ENCODE data around the gene MIAT.

The MIAT gene

GRCh38 chr22:26619510-26619909, 37.9 kb upstream of the MIAT start:
- H3K27ac ChIP-seq (ENCODE audit: low read length): no peak overlapping the region

GRCh38 chr22:26620197-26620596, 37.2 kb upstream of the MIAT start:
- no peak for TF ChIP-seq CTCF (IDR thresholded peaks at IDR 0.05; ENCODE audit: low read length)
- TF ChIP-seq EZH2phosphoT487 (IDR thresholded peaks at IDR 0.05; ENCODE audit: low read length): no peak
- TF ChIP-seq EZH2 (optimal IDR thresholded peaks at IDR 0.05; ENCODE audit: low read depth, low read length): no peak
- peaks cover 11% of the 10 kb centered on the region; the same call in 1 of the 2 replicates for H3K79me2 ChIP-seq (ENCODE audit: low read length)

More at GRCh38 chr22:26619510-26619909, 37.9 kb upstream of the MIAT start:
- no peaks in the 10 kb centered on the region for H3K9me3 ChIP-seq (replicated peaks; ENCODE audit: insufficient read depth, low read length)
- no peak for DNase-seq
- no peaks in the 10 kb centered on the region for H3K36me3 ChIP-seq (replicated peaks; ENCODE audit: insufficient read depth, low read length)
- H3F3A ChIP-seq (ENCODE audit: insufficient read depth, low read length): peaks cover 34% of the 10 kb centered on the region
- peaks cover 42% of the 10 kb centered on the region for H3K4me1 ChIP-seq (ENCODE audit: low read length)
- no peak for TF ChIP-seq EZH2 (optimal IDR thresholded peaks at IDR 0.05; ENCODE audit: low read depth, low read length)
- TF ChIP-seq CTCF (IDR thresholded peaks at IDR 0.05; ENCODE audit: low read length): no peak
- no peak for TF ChIP-seq EZH2phosphoT487 (IDR thresholded peaks at IDR 0.05; ENCODE audit: low read length)
- H2AFZ ChIP-seq (ENCODE audit: low read length): no peak overlapping the region
- no peaks in the 10 kb centered on the region for H4K20me1 ChIP-seq (ENCODE audit: insufficient read depth, low read length)
- H3K4me2 ChIP-seq (ENCODE audit: low read depth, low read length): no peak overlapping the region
- H3K27me3 ChIP-seq (replicated peaks; ENCODE audit: insufficient read depth, low read length): no peaks in the 10 kb centered on the region
- H3K9ac ChIP-seq (ENCODE audit: low read length): no peak overlapping the region
- H3K9me2 ChIP-seq (replicated peaks; ENCODE audit: insufficient read depth, low read length): no peaks in the 10 kb centered on the region
- peaks cover 11% of the 10 kb centered on the region; the same call in 1 of the 2 replicates for H3K79me2 ChIP-seq (ENCODE audit: low read length)
- no peak overlapping the region for H3K4me3 ChIP-seq (ENCODE audit: low read length)

GRCh38 chr22:26621663-26622062, 35.7 kb upstream of the MIAT start, which contains the start of gene CRYBA4:
TSS of gene CRYBA4 (plus strand) at chr22:26621963. CDS start at chr22:26622597, 634 bp downstream.
- no peak within 1 kb of the TSS for H3K4me3 ChIP-seq (ENCODE audit: low read length)
- peaks cover 21% of the 10 kb centered on the region for H3F3A ChIP-seq (ENCODE audit: insufficient read depth, low read length)
- no peaks in the 10 kb centered on the region for H4K20me1 ChIP-seq (ENCODE audit: insufficient read depth, low read length)
- 0 out of 2 replicates have a peak, but pooled peaks cover under 1% of the 10 kb centered on the region for H3K79me2 ChIP-seq (ENCODE audit: low read length)
- H3K9me3 ChIP-seq (replicated peaks; ENCODE audit: insufficient read depth, low read length): no peaks in the 10 kb centered on the region
- no peaks in the 10 kb centered on the region for H3K36me3 ChIP-seq (replicated peaks; ENCODE audit: insufficient read depth, low read length)
- no peak for DNase-seq
- H3K27ac ChIP-seq (ENCODE audit: low read length): no peak within 1 kb of the TSS
- H3K9ac ChIP-seq (ENCODE audit: low read length): no peak within 1 kb of the TSS
- no peak within 1 kb of the TSS for H3K4me2 ChIP-seq (ENCODE audit: low read depth, low read length)
- peaks cover 24% of the 10 kb centered on the region for H3K4me1 ChIP-seq (ENCODE audit: low read length)
- H3K27me3 ChIP-seq (replicated peaks; ENCODE audit: insufficient read depth, low read length): no peaks in the 10 kb centered on the region
- no peak for TF ChIP-seq EZH2 (optimal IDR thresholded peaks at IDR 0.05; ENCODE audit: low read depth, low read length)
- TF ChIP-seq CTCF (IDR thresholded peaks at IDR 0.05; ENCODE audit: low read length): no peak
- TF ChIP-seq EZH2phosphoT487 (IDR thresholded peaks at IDR 0.05; ENCODE audit: low read length): no peak
- no peak within 1 kb of the TSS for H2AFZ ChIP-seq (ENCODE audit: low read length)
- no peaks in the 10 kb centered on the region for H3K9me2 ChIP-seq (replicated peaks; ENCODE audit: insufficient read depth, low read length)

More at GRCh38 chr22:26620197-26620596, 37.2 kb upstream of the MIAT start:
- no peak overlapping the region for H3K9ac ChIP-seq (ENCODE audit: low read length)
- H3F3A ChIP-seq (ENCODE audit: insufficient read depth, low read length): peaks cover 28% of the 10 kb centered on the region
- no peak overlapping the region for H3K4me3 ChIP-seq (ENCODE audit: low read length)
- no peak overlapping the region for H3K27ac ChIP-seq (ENCODE audit: low read length)
- peaks cover 35% of the 10 kb centered on the region for H3K4me1 ChIP-seq (ENCODE audit: low read length)
- H3K4me2 ChIP-seq (ENCODE audit: low read depth, low read length): no peak overlapping the region
- H3K27me3 ChIP-seq (replicated peaks; ENCODE audit: insufficient read depth, low read length): no peaks in the 10 kb centered on the region
- H3K9me3 ChIP-seq (replicated peaks; ENCODE audit: insufficient read depth, low read length): no peaks in the 10 kb centered on the region
- H4K20me1 ChIP-seq (ENCODE audit: insufficient read depth, low read length): no peaks in the 10 kb centered on the region
- no peaks in the 10 kb centered on the region for H3K36me3 ChIP-seq (replicated peaks; ENCODE audit: insufficient read depth, low read length)
- no peaks in the 10 kb centered on the region for H3K9me2 ChIP-seq (replicated peaks; ENCODE audit: insufficient read depth, low read length)
- no peak overlapping the region for H2AFZ ChIP-seq (ENCODE audit: low read length)
- DNase-seq: no peak
